Measurements from ENCODE around the gene PRR15L. TPM values are rescaled to one million over a fixed set of nuclear protein-coding genes. Genes with fewer than 3 reads are reported as not detected.
"Not testable (repeated sequence)": the region's sequence is repeated elsewhere in the genome, so short reads cannot be mapped to it uniquely, and the experiment has no call there.

Gene PRR15L, protein sequence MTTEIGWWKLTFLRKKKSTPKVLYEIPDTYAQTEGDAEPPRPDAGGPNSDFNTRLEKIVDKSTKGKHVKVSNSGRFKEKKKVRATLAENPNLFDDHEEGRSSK
- 10 to 100 TPM; 17.4 to 23.6 (median 22.0) TPM for polyA plus RNA-seq (ENCODE audit: insufficient read length in 4 of 4)

DNA sequence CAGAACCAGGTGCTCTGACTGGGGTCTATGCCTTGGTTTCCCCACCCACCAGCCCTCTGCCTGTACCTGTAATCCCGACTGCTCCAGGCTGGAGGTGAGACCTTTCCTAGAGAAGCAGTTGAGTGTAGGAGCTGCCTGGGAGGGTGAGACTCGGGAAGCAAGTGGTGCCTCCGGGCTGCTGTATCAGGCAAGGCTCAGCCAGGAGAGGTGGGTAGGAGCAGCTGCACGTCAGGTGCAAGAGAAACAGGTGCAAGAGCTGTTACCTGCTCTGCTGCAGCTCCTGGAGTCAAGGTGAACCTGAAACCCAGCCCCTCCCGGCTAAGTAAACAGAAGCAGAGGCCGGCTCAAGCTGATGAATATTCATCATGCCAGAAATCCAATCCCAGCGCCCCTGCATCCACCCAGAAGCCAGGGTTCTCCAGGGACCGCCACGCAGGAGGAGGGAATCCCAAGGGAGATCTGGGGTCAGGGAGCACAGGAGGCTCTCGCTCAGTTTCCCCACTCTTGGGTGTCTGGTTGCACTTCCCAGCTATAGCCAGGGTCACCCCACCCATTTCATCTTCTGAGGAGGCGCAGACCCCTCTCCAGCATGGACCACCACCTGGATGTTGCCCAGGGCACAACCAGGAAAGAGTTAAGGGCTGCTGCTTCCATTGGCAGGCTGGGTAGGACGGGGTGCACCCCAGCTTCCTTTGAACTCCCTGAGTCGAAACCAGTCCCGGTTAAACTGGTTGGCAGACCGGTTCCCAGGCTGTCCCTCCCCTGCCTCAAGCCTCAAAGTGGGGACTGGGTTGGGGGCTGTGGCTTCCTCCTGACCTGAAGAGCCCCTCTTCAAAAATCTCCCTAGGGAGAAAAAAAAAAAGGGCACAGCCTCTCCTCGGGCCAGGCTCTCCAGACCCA lies at the start of gene PRR15L:
Gene PRR15L, minus strand, starts transcription at position 293 of the 900 bp plus-strand sequence. CDS start 4,649 bp downstream, outside the sequence.
- DNase-seq (ENCODE audit: low read depth in 4 of 4, low spot score in 3 of 4): no peak

GRCh38 chr17:48006936-48007709 lies 49.4 kb upstream of the PRR15L start:
- no peak for DNase-seq (ENCODE audit: low read depth in 4 of 4, low spot score in 3 of 4)

GRCh38 chr17:48004983-48005382 lies 47.3 kb upstream of the PRR15L start:
- no peak for DNase-seq (ENCODE audit: low read depth in 4 of 4, low spot score in 3 of 4)

- DNase-seq (ENCODE audit: low read depth in 4 of 4, low spot score in 3 of 4): no peak
Observed at GRCh38 chr17:48003417-48004151, 45.9 kb upstream of the PRR15L start.

DNA sequence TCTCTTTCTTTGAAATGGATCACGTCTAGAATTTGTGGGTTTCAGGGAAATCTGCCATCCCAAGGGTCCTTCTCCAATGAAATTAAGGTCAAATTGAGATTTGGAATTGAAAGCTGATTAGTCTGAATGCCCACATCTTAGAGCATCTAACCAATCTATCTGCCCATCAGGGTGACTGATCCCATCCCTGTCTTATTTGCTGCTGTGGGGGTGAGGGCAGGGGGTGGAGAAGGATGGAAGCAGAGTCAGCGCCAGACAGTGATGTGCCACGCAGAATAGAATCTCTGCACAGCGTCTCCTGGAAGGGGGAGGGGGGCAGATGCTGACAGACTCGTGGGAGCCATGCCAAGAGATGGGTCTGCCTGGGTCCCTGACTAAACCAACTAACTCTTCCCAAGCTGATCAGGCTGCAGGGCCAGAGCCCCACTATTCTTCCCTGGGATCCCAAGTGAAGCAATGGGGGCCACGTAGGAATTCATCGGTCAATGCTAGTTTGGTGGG lies 45.3 kb upstream of the PRR15L start:
- no peak for DNase-seq (ENCODE audit: low read depth in 4 of 4, low spot score in 3 of 4)

GRCh38 chr17:48002266-48002915 lies 44.7 kb upstream of the PRR15L start:
- no peak for DNase-seq (ENCODE audit: low read depth in 4 of 4, low spot score in 3 of 4)

DNA sequence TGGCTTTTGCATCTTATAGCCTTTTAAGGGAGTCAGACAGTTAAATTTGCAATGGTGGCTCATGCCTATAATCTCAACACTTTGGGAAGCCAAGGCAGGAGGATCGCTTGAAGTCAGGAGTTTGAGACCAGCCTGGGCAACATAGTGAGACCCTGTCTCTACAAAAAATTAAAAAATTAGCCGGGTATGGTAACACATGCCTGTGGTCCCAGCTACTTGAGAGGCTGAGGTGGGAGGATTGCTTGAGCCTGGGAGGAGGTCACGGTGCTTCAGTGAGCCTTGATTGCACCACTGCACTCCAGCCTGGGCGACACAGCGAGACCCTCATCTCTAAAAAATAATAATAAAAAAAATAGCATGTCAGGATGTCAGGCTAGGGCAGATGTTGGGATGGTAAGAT lies 44.0 kb upstream of the PRR15L start:
- DNase-seq (ENCODE audit: low read depth in 4 of 4, low spot score in 3 of 4): not testable (repeated sequence)

DNA sequence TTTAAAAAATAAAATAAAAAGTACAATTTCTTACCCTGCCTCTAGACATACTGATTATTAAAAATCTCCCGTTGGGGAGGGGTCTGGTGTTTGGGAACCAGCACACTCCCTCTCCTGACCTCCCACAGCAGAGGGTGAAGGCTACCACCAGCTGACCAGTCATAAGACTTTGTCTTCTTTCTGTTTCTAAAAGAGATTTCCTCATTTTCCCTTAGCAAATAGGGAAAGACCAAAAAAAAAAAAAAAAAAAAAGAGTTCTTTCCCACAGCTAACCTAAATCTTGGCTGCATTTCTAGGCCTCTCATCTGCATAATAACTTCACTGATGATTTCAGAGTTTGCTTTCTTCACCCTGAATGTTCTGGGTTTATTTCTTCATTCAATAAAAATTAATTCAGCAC lies 43.5 kb upstream of the PRR15L start:
- no peak for DNase-seq (ENCODE audit: low read depth in 4 of 4, low spot score in 3 of 4)

- DNase-seq (ENCODE audit: low read depth in 4 of 4, low spot score in 3 of 4): no peak
Observed at GRCh38 chr17:47999582-47999981, 41.9 kb upstream of the PRR15L start.

DNA sequence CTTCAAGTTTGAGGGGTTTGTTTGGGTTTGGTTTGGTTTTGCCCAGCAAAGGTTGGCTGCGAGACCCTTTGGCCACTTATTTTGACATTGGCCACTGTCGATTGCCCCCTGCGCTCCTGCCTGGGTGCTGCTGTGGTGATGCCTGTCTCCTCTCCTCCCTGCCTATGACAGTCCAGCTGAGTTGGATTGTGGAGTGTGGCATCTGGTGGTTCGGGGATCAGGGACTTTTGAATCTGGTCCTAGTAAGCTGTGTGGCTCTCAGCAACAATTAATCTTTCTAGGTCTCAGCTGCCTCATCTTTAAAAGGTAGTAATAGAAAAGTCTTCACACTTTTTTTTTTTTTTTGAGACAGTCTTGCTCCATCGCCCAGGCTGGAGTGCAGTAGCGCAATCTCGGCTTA lies 40.4 kb upstream of the PRR15L start:
- DNase-seq (ENCODE audit: low read depth in 4 of 4, low spot score in 3 of 4): no peak

GRCh38 chr17:47997586-47997985 lies 39.9 kb upstream of the PRR15L start:
- no peak for DNase-seq (ENCODE audit: low read depth in 4 of 4, low spot score in 3 of 4)

- DNase-seq (ENCODE audit: low read depth in 4 of 4, low spot score in 3 of 4): no peak
Observed at GRCh38 chr17:47996201-47996600, 38.5 kb upstream of the PRR15L start.

DNA sequence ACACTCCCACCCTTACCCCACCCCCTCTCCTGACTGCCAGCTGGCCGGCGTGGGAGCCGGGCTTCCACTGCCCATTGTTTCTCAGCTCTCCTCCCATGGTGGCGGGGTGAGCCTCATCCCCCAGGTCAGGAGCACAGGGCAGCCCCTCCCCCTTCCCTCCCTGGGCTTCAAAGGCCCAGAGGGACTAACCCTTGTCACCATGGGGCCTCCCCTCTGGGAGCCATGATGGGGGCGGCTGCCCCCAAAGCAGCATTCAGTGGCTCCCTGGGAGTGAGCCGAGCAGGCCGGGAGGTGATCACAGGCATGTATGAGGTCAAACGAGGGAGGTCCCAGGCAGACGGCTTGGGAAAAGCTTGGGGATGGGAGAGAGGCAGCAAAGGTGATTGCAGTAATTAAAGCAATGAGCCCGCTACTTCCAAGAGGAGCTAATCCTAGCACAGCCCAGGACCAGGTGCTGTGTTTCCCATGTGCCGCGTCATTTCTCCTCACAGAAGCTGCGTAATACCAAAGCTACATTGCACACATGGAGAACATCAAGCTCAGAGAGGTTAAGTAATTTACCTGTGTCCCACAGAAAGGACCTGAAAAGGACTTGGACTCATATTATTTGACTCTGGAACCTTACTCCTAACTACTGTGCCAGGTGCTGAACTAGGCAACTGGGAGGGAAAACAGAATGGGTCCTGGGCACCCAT lies 37.7 kb upstream of the PRR15L start:
- DNase-seq (ENCODE audit: low read depth in 4 of 4, low spot score in 3 of 4): no peak

DNA sequence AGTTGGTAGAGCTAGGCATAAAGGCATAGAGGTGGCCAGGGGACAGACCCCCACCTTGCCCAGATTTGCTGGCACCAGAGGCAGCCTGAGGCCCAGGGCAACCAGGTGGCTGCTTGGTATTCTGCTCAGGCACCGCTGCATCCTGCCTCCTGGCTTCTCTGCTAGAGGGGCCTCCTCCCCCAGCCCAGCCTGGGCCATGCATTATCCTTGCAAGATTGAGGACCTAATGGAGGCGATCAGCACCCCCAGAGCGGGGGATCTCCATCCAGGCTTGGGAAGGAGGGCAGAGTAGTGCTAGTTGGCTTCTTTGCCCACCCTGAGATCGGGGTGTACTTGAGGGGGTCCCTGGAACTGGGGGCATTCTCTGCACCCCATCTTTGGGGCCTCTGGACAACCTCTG lies 37.0 kb upstream of the PRR15L start:
- no peak for DNase-seq (ENCODE audit: low read depth in 4 of 4, low spot score in 3 of 4)

DNA sequence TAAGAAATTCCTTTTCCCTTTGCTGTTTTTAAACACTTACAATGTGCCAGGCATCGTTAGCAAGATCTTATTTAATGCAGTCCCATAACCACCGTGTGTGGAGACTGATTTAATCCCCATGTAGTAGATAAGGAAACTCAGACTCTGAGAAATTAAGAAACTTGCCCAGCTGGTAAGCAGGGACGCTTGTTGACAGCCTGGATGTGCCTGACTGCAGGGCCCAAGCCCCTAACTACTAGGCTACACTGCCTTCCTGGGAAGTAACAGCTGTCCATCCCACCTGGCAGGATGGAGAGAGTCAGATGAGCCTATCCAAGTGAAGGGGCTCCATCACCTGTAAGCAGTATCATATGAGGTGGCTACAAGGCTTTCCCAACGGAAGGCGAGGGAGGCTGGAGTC lies 36.3 kb upstream of the PRR15L start:
- no peak for DNase-seq (ENCODE audit: low read depth in 4 of 4, low spot score in 3 of 4)

- no peak for DNase-seq (ENCODE audit: low read depth in 4 of 4, low spot score in 3 of 4)
Observed at GRCh38 chr17:47993031-47993564, 35.4 kb upstream of the PRR15L start.

DNA sequence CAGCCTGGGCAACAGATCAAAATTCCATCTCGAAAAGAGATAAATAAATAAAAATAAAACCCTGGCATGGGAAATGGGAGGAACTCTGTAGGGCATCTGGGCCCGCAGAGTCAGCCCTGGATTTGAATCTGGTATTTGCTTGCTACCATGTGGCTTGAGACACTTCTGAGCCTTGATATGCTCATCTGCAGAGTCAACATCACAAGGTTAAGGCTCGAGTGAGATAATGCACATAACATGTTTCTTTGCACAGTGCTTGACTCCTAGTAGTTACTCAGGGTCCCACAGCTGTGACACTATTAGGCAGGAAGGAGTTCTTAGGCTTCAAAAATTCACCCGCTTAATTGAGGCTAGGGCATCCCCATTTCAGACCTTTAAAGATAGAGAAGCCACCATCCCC lies 34.5 kb upstream of the PRR15L start:
- DNase-seq (ENCODE audit: low read depth in 4 of 4, low spot score in 3 of 4): no peak

DNA sequence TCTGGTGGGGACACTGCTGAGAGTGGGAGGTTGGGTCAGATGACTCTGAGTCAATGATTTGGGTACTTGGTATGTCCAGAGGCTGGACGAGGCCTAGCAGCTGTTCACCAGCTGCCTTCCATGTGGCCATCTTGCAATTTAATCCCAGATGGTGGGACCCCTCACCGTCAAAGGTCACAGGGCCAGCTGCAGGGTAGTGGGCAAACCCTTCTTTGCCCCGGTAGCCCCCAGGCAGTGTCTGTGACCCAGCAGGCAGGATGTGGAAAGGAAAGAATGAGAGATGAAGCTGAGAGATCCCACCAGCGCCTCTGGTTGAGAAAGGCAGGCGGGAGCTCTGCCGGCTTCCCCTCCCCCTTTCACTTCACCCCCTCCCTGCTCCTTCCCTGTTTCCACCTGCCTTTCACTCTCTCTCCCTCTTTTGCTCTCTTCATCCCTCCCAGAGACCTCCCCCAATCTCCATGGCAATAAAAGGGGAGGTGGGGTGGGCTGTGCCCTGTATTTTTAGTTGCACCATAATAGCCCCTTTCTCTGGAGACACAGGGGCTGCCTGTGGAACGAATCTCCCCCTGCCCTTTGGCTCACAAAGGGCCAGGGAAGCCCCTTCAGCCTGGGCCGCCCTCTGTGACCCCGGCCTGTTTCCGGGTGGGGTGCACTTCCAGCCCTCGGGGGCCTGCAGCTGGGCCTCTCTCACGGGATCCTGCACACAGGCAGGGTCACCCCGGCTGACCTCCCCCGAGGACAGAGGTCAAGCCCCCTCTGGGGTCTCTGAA lies 33.5 kb upstream of the PRR15L start:
- DNase-seq (ENCODE audit: low read depth in 4 of 4, low spot score in 3 of 4): no peak
